Activated effector memory CD4-positive, alpha-beta T cell treated with anti-CD3 and anti-CD28 coated beads, Interleukin-2, amount 50 U/mL, for 16 hours (primary cell): ENCODE results near the gene BCAM.
"Not testable (repeated sequence)": the region's sequence is repeated elsewhere in the genome, so short reads cannot be mapped to it uniquely, and the experiment has no call there.

Experiments
- DNase-seq: peaks from one replicate; pipeline ENCODE4 v3.0.0-alpha.2; 2020

The BCAM gene

DNA sequence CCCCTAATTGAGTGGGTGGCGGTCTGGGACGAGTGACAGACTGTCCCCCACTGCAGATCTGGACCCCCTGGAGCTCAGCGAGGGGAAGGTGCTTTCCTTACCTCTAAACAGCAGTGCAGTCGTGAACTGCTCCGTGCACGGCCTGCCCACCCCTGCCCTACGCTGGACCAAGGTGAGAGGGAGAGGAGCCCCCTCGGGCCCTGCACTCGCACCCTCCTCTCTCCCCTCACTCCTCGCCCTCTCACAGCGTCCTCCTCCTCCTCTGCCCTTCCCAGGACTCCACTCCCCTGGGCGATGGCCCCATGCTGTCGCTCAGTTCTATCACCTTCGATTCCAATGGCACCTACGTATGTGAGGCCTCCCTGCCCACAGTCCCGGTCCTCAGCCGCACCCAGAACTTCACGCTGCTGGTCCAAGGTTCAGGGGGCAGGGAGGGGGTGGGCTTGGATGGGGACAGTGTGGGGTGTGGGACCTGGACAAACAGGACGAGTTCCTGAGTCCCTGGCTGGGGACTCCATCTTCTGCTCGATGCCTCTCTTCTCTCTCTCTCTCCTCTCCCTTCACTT, 9.6 kb downstream of the BCAM start:
- no peak for DNase-seq

- no peak for DNase-seq
Measured at GRCh38 chr19:44819246-44819832, 10.4 kb downstream of the BCAM start.

GRCh38 chr19:44820648-44821609, 12.0 kb downstream of the BCAM start:
- no peak for DNase-seq

DNA sequence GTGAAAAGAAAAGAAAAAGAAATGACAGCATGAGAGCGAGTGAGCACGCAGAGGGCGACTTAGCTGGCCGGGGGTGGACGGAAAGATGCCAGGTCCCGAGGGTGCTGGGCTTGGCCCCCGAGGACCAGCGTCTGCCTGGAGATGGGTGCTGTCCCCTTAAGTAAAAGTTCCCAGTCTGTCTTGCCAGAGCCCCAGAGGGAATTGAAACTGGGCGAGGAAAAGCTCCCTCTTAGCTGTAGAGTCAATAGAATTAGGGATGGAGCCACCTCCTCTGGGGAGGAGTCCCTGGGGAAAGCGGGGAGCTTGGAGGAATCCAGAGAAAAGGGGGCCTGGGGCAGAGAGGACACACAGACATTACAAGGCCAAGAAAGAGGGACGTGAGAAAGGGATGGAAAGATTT, 13.3 kb downstream of the BCAM start:
- no peak for DNase-seq

GRCh38 chr19:44822670-44823372, 13.9 kb downstream of the BCAM start:
- DNase-seq = no peak

DNA sequence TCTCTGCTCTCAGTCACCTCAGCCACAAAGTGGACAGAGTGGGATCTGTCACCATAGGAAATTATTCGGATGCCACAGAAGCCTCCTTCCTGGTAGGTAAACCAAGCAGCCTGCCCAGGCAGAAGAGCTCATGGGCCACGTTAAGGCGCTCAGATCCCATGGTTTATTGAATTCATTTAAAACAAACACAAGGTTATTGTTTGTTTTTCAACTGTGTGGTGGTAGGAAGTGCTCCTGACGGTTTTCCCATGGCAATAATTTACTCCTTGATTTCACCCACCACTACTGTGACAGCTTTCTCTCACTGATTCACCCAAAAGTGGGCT, 14.4 kb downstream of the BCAM start:
- no peak for DNase-seq

DNA sequence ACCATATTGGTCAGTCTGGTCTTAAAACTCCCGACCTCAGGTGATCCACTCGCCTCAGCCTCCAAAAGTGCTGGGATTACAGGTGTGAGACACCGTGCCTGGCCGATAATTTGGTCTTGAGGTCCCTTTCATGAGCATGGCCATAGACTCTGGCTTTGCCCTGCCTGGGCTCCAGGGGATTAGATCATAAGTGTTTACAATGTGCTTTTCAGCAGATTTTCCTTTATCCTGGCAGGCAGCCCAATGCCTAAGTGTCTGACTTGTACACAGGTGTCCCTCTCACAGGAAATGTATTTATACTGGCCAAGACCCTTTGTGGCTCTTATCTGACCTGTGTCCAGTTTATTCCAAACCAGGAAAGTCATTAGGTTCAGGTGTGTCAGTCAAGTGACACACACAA, 15.9 kb downstream of the BCAM start:
- no peak for DNase-seq

GRCh38 chr19:44832875-44833274, 24.0 kb downstream of the BCAM start:
- DNase-seq = not testable (repeated sequence)

GRCh38 chr19:44834399-44834798, 25.5 kb downstream of the BCAM start:
- DNase-seq = not testable (repeated sequence)

GRCh38 chr19:44839276-44839675, 30.4 kb downstream of the BCAM start:
- no peak for DNase-seq

DNA sequence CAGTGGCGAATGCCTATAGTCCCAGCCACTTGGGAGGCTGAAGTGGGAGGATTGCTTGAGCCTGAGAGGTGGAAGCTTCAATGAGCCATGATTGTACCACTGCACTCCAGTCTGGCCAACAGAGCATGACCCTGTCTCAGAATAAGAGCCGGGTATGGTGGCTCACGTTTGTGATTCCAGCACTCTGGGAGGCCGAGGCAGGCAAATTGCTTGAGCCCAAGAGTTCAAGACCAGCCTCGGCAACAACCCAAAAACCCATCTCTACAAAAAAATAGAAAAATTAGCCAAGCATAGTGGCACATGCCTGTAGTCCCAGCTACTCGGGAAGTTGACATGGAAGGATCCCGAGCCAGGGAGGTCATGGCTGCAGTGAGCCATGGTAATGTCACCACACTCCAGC, 31.9 kb downstream of the BCAM start:
- no peak for DNase-seq

GRCh38 chr19:44841231-44841630, 32.3 kb downstream of the BCAM start:
- no peak for DNase-seq

- no peak for DNase-seq
Measured at GRCh38 chr19:44845286-44845611, 36.3 kb downstream of the BCAM start.

GRCh38 chr19:44845612-44846454, 36.9 kb downstream of the BCAM start, which contains the start of gene NECTIN2:
Gene NECTIN2 (plus strand): TSS chr19:44846297. CDS start chr19:44846526, 229 bp downstream.
- peak; percentile 92 for DNase-seq

DNA sequence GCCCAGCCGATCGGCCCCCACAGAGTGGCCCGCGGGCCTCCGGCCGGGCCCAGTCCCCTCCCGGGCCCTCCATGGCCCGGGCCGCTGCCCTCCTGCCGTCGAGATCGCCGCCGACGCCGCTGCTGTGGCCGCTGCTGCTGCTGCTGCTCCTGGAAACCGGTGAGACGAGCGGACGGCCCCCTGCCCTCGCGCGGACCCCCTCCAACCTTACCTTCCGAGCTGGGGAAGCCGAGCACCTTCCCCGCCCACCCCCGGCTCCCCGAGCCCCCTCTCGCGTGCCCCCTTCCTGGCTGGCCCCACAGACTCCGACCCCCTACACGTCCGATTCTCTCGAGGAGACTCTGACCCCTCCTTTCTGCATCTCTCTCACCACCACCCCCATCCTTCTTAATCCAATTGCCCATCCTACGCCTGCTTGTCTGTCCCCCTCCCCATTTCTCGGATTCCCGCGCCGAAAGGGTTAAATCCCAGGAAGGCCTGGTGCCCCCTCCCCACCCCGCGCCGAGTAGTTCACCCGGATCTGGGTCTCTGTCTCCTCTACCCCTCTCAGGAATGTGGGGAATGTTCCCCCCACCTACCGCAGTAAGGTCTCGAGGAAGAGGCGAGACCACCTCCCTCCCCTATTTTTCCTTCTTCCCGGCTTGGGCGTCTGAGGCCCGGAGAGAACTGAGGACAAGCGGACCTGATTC, 37.7 kb downstream of the BCAM start:
- DNase-seq = no peak

- no peak for DNase-seq
Measured at GRCh38 chr19:44847144-44848035, 38.5 kb downstream of the BCAM start.

- DNase-seq = no peak
Measured at GRCh38 chr19:44848036-44848811, 39.3 kb downstream of the BCAM start.

- no peak for DNase-seq
Measured at GRCh38 chr19:44848812-44849447, 40.0 kb downstream of the BCAM start.

DNA sequence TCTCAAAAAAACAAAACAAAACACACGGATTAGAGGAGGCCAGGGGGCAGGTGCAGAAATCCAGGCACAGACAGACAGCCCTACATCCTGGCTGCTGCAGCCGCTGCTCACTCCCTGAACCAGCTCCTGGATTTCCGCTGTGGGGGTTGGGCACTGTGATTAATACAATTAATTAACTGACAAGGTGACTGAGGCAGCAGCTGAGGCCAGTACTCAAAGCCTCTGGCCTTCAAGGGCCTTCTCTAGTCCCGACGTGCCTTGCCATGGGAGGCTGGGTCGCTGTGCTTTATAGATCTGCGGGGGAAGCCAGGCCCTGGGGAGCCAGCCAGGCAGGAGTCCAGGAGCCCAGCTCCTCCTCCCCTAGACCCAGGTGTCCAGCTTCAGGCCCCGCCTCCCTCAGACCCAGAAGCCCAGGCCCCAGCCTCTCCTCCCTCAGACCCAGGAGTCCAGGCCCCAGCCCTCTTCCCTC, 41.8 kb downstream of the BCAM start:
- no peak for DNase-seq
